GM18870 (cell line): ENCODE measurements around the gene REG1A.

ENCODE experiments used
- ATAC-seq: cut with Tn5 transposase; IDR thresholded peaks from one replicate; pipeline ENCODE4 v1.9.1; 2021; ENCODE audit warnings: moderate library complexity; ENCODE audit not compliant: unreplicated experiment

Gene REG1A

GRCh38 chr2:79120194-79120713 lies at the start of gene REG1A:
REG1A (plus strand) TSS chr2:79120488; CDS start chr2:79120862, 374 bp downstream.
- no peak for ATAC-seq

- ATAC-seq: no peak
These were observed 49.2 kb upstream of the REG1A start for GRCh38 chr2:79071078-79071477.

GRCh38 chr2:79082987-79083386 lies 37.3 kb upstream of the REG1A start:
- no peak for ATAC-seq

GRCh38 chr2:79083597-79084251 lies 36.6 kb upstream of the REG1A start:
- ATAC-seq: no peak

GRCh38 chr2:79084495-79085135 lies 35.7 kb upstream of the REG1A start:
- ATAC-seq: no peak

- ATAC-seq: no peak
These were observed 34.9 kb upstream of the REG1A start for GRCh38 chr2:79085382-79085781.

- ATAC-seq: no peak
These were observed 34.0 kb upstream of the REG1A start for GRCh38 chr2:79086255-79086654.

- ATAC-seq: no peak
These were observed 32.4 kb upstream of the REG1A start, which contains the start of gene REG1B for GRCh38 chr2:79087785-79088364. REG1B (minus strand) TSS chr2:79087993; CDS start chr2:79087612, 381 bp downstream.

- no peak for ATAC-seq
These were observed 29.6 kb upstream of the REG1A start for GRCh38 chr2:79090693-79091092.

- ATAC-seq: no peak
These were observed 22.4 kb upstream of the REG1A start for GRCh38 chr2:79097843-79098242.

- no peak for ATAC-seq
These were observed 21.1 kb upstream of the REG1A start for GRCh38 chr2:79099140-79099686.

- ATAC-seq: no peak
These were observed 20.0 kb upstream of the REG1A start for GRCh38 chr2:79100285-79100684.

- no peak for ATAC-seq
These were observed 19.3 kb upstream of the REG1A start for GRCh38 chr2:79101024-79101423.

GRCh38 chr2:79103214-79103613 lies 17.1 kb upstream of the REG1A start:
- no peak for ATAC-seq

- no peak for ATAC-seq
These were observed 15.0 kb upstream of the REG1A start for GRCh38 chr2:79105259-79105658.

- ATAC-seq: no peak
These were observed 8.0 kb upstream of the REG1A start for GRCh38 chr2:79112269-79112668.

- no peak for ATAC-seq
These were observed 5.3 kb upstream of the REG1A start for GRCh38 chr2:79114797-79115494.

- ATAC-seq: no peak
These were observed 3.0 kb upstream of the REG1A start for GRCh38 chr2:79116997-79117928.

GRCh38 chr2:79122676-79123075 lies 2.4 kb downstream of the REG1A start:
- no peak for ATAC-seq
